Posterior vena cava (tissue), 2 donors: Measurements from ENCODE around the gene RAB36. TPM values are rescaled to one million over a fixed set of nuclear protein-coding genes. Genes with fewer than 3 reads are reported as not detected.

Experiments used
- DNase-seq: peaks from one replicate; pipeline ENCODE4 v3.0.0-alpha.2; 2020; ENCODE audit warnings: low spot score
- intact Hi-C, 2 donors: fragments of 100-400 bp; cut with DNase I; formaldehyde crosslinking; loops; one replicate each; pipeline versions ENCODE4 v1.14.1 to v1.14.2; 2022 to 2023
- total RNA-seq, 2 donors: library from RNA; stranded (reverse); fragmentation: NEBNext Ultra II Directional; extraction: Animal tissue kit (Norgen Biotek cat#: 25700); gene quantifications; one replicate each; pipeline ENCODE4 v1.2.1, GENCODE V29; 2021
- donor health status: DM: yes; HTN: yes; CAD: no.
- donor health status: DM: yes; HTN: yes; CAD: no.

Gene RAB36
- total RNA-seq, 2 donors from 2014 or later = 4.2 to 5.1 TPM

GRCh38 chr22:23150762-23151161 lies 5.5 kb downstream of the RAB36 start:
- intact Hi-C loops = no loop called here
- no peak for DNase-seq

- intact Hi-C loops = no loop called here
- no peak for DNase-seq
Observed at GRCh38 chr22:23151827-23152226, 6.5 kb downstream of the RAB36 start.

- intact Hi-C loops = no loop called here
- DNase-seq = no peak
Observed at GRCh38 chr22:23152238-23153114, 7.2 kb downstream of the RAB36 start.

- intact Hi-C loops = no loop called here
- no peak for DNase-seq
Observed at GRCh38 chr22:23153994-23154393, 8.7 kb downstream of the RAB36 start.

DNA sequence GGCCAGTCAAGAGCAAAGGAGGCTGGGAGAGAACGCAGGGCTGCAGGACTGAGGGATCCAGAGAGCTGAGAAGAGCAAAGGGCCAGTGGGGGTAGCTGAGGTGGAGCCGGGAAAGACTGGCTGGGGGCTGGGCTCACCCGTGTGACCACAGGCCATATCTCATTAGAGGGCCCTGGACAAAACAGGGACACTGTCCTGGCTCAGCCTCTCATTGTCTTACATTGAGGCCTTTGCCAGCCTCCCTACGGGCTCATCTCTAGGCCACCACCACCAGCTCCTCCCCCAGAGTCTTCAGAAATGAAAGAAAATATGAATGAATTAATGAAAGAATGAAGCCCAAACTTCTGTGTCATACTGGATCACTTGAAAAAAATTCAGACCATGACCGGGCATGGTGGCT lies 9.2 kb downstream of the RAB36 start:
- intact Hi-C loops = no loop called here
- DNase-seq = no peak

- intact Hi-C loops = no loop called here
- no peak for DNase-seq
Observed at GRCh38 chr22:23155143-23155542, 9.9 kb downstream of the RAB36 start.

GRCh38 chr22:23155831-23156230 lies 10.6 kb downstream of the RAB36 start:
- no peak for DNase-seq
- intact Hi-C loops = no loop called here

- DNase-seq = no peak
- intact Hi-C loops = no loop called here
Observed at GRCh38 chr22:23156286-23156685, 11.0 kb downstream of the RAB36 start.

DNA sequence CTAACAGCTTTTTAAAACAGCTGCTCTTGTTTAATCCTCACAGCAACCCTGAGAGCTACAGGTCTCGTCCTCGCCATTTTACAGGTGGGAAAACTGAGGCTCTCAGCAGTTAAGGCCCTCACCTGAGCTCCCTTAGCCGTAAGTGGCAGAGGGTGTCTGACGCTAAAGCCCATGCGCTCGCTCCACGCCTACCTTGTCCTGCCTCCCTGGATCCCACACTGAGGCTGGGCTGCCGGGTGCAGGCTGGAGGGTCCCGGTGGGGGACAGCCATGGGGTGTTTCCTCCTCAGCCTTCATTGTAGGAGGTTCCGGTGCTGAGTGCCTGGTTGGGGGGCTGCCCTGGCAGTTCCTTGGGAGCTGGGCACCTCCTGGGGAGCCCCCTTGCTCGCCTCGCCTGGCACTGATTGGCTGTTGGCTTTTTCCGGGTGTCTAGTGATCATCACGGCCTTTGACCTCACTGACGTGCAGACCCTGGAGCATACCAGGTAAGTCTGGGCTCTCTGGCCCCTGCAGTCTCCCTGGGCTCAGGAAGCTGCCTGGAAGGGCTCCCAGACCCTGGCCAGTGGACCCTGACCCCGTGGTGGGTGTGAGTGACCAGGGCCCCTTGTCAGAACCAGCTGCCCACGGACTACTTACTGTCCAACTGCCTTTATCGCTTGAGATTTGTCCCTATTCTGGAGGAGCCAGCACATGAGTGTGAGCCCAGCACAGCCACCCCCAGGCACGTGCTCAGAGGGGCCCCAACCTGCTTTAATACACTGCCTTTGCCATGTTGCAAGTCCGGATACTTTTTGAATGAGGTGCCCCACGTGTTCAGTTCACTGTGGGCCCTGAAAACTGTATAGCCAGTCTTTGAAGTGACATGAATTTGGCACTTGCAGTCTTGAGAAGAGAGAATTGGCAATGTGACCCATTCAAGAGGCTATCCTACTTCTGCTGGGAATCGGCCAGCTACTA lies 12.6 kb downstream of the RAB36 start:
- DNase-seq = no peak
- intact Hi-C loops = no loop called here

- intact Hi-C loops = no loop called here
- DNase-seq = no peak
Observed at GRCh38 chr22:23158516-23159290, 13.4 kb downstream of the RAB36 start.

- DNase-seq = no peak
Observed at GRCh38 chr22:23159291-23159630, 14.0 kb downstream of the RAB36 start.

GRCh38 chr22:23161029-23161428 lies 15.8 kb downstream of the RAB36 start:
- no peak for DNase-seq
- intact Hi-C loops = no loop called here

More at GRCh38 chr22:23159291-23159630, 14.0 kb downstream of the RAB36 start:
- intact Hi-C loops = no loop called here

DNA sequence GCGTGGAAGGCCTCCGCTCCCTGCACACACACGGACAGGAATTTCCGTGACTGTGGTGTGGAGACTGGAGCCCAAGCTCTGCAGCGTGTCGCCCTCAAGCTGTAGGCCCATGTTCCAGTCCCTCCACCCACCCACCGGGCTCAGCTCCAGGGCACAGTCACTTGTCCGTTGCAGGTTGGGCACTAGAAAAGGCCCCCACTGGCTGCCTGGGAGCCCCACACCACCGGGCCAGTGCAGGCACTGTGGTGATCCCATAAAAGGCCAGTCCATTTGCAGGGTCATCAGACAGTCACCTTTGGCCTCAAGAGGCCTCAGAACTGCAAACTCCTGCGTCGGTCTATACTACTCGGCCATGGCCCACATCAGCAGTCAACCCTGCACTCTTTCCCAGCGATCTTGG lies 16.3 kb downstream of the RAB36 start:
- intact Hi-C loops = no loop called here
- no peak for DNase-seq

- intact Hi-C loops = no loop called here
- DNase-seq = no peak
Observed at GRCh38 chr22:23163665-23164064, 18.4 kb downstream of the RAB36 start.

- DNase-seq = no peak
Observed at GRCh38 chr22:23164091-23164490, 18.8 kb downstream of the RAB36 start.

DNA sequence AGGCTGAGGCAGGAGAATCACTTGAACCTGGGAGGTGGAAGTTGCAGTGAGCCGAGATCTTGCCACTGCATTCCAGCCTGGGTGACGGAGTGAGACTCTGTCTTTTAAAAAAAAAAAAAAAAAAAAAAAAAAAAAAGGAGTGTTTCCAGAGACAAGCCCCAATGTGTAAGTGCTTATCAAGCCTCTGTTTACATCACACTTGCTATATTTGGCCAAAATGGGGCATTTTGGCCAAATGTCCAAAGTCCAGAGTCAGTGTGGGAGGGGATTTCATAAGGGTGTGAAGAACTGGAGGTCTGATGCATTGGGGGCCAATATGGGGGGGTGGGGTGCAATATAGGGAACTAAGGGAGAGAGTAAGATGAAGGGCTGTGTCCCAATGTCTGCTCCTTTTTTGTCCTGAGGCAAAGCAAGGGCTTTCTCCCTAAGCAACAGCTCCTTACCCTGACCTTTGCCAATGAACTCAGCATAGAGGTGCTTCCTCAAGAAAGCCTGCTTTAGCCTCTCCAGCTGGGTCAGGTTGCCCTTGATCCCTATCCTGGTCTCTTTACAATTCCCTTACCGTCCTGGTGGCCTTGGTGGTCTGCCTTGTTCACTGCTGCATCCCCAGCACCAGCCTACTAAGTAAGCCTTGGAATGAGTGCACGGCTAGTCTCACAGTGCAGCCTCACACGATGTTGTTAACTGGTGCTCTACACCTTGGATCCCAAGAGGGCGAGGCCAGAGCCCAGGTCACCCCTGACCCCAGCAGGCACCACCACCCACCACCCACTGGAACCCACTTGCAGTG lies 21.0 kb downstream of the RAB36 start:
- intact Hi-C loops = no loop called here
- no peak for DNase-seq

More at GRCh38 chr22:23164091-23164490, 18.8 kb downstream of the RAB36 start:
- intact Hi-C loops = no loop called here

GRCh38 chr22:23166841-23167616 lies 21.8 kb downstream of the RAB36 start:
- intact Hi-C loops = no loop called here
- DNase-seq = no peak

GRCh38 chr22:23168391-23169042 lies 23.2 kb downstream of the RAB36 start:
- no peak for DNase-seq
- intact Hi-C loops = no loop called here
